ENCODE data around the gene ACSS3.
"Not testable (repeated sequence)": the region's sequence is repeated elsewhere in the genome, so short reads cannot be mapped to it uniquely, and the experiment has no call there.

Gene ACSS3

DNA sequence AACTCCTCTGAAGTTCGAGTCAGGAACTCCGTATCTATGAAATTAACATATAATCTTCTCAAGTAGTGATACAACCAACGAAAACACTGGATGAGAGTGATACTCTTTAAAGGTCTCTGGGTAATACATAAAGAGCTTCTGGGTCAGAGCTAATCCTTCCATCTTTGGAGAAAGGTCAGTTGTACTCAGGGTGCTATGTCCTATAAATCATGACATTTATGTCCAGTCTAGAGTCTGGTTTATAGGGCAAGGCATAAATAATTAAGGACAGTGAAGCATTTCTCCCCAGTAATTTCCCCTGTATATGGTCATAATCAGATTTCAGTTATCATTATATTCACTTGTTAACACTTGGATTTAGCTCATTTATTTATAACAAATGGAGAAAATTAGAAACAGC is 90.6 kb downstream of the ACSS3 start:
- Mint-ChIP-seq H3K27me3 (no peaks in the 10 kb centered on the region), H3K9me3 (peaks cover 4% of the 10 kb centered on the region), H3K4me1 (ENCODE audit: low read depth) (no peaks in the 10 kb centered on the region), H3K36me3 (ENCODE audit: low read depth) (no peaks in the 10 kb centered on the region), H3K27ac (no peak overlapping the region), H3K4me3 (no peak overlapping the region)
- DNase-seq: no peak

DNA sequence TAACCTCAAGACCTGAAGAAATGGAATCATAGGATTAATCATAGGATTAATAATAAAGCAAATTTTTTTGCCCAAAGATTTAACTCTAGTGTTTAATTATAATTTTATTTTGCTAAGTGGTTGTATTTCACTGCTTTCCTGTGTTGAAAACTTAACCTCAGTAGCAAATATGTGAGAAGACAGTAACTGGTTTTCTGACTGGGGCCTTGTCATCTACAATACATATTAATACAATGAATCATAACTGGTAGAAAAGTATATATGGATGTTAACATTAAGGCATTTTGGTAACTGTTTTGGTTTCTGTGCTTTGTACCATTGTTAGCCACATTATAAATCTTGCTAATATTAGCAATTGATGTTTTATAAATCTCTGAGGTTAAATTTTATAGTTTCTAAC is 92.2 kb downstream of the ACSS3 start:
- no peaks in the 10 kb centered on the region for H3K4me1 Mint-ChIP-seq (ENCODE audit: low read depth)
- no peak overlapping the region for H3K27ac Mint-ChIP-seq
- H3K27me3 Mint-ChIP-seq: no peaks in the 10 kb centered on the region
- no peak for DNase-seq
- no peaks in the 10 kb centered on the region for H3K36me3 Mint-ChIP-seq (ENCODE audit: low read depth)
- no peak overlapping the region for H3K4me3 Mint-ChIP-seq
- H3K9me3 Mint-ChIP-seq: peaks cover 4% of the 10 kb centered on the region

DNA sequence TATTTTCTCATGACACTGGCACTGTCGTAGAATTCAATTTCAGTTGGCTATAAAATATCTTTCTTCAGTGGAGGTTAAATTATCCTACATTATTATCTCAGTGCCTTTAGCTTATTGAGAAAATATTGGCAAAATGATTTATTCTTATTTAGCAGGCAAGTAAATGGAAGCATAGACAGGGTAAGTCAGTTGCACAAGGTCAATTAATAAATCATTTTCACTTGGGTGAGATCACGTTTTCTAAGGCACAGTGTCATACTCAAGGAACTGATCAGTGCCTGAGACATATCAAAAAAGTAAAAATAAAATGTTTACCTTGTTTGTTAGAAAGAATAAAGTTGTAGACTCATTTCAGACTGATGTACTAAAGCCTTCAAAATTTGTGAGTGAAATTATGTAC is 95.0 kb downstream of the ACSS3 start:
- no peak for DNase-seq
- no peak overlapping the region for H3K27ac Mint-ChIP-seq
- no peaks in the 10 kb centered on the region for H3K36me3 Mint-ChIP-seq (ENCODE audit: low read depth)
- H3K27me3 Mint-ChIP-seq: no peaks in the 10 kb centered on the region
- no peak overlapping the region for H3K4me3 Mint-ChIP-seq
- H3K4me1 Mint-ChIP-seq (ENCODE audit: low read depth): no peaks in the 10 kb centered on the region
- H3K9me3 Mint-ChIP-seq: peaks cover 15% of the 10 kb centered on the region

DNA sequence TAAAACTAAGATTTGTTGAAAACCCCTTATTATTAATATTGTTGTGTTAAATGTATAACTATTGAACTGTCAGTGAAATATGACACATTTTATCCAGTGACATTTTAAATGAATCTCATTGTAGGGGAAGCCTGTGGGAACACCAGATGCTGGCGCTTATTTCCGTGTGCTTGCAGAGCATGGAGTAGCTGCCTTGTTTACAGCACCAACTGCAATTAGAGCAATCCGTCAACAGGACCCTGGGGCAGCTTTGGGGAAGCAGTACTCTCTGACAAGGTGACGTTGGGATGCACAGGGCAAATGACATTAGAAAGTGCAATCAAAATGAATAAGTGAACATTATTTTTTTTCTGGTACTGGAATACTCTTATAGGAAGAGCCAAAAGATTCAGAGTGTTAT is 96.8 kb downstream of the ACSS3 start:
- Mint-ChIP-seq H3K27me3 (no peaks in the 10 kb centered on the region), H3K4me3 (no peak overlapping the region), H3K9me3 (peaks cover 13% of the 10 kb centered on the region), H3K4me1 (ENCODE audit: low read depth) (no peaks in the 10 kb centered on the region), H3K36me3 (ENCODE audit: low read depth) (no peaks in the 10 kb centered on the region), H3K27ac (no peak overlapping the region)
- no peak for DNase-seq

DNA sequence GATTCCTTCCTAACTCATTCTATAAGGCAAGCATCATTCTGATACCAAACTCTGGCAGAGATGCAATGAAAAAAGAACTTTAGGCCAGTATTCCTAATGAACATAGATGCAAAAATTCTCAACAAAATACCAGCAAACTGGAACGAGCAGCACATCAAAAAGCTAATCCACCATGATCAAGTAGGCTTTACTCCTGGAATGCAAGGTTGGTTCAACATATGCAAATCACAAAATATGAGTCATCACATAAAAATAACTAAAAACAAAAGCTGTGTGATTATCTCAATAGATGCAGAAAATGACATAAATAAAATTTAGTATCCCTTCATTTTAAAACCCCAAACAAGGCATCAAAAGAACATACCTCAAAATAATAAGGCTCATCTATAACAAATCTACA is 98.9 kb downstream of the ACSS3 start:
- Mint-ChIP-seq H3K36me3 (ENCODE audit: low read depth) (no peaks in the 10 kb centered on the region), H3K4me1 (ENCODE audit: low read depth) (no peaks in the 10 kb centered on the region), H3K4me3 (no peak overlapping the region), H3K27me3 (no peaks in the 10 kb centered on the region), H3K27ac (no peak overlapping the region), H3K9me3 (peaks cover 13% of the 10 kb centered on the region)
- DNase-seq: no peak

DNA sequence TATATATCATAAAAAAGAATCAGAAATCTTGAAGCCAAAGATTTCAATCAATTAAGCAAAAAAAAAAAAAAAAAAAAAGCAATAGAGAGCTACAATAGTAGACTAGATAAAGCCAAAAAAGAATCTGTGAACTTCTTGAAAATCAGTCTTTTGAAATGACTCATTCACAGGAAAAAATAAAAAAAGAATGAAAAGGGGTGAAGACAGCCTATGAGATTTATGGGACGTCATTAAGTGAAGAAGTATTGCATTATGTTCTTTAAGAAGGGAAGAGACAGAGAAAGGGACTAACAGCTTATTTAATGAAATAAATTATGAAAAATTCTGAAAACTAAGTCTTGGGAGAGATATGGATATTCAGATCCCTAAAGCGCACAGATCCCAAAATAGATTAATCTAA is 103.8 kb downstream of the ACSS3 start:
- H3K27ac Mint-ChIP-seq: no peak overlapping the region
- no peaks in the 10 kb centered on the region for H3K4me1 Mint-ChIP-seq (ENCODE audit: low read depth)
- DNase-seq: no peak
- no peaks in the 10 kb centered on the region for H3K27me3 Mint-ChIP-seq
- H3K36me3 Mint-ChIP-seq (ENCODE audit: low read depth): no peaks in the 10 kb centered on the region
- peaks cover 9% of the 10 kb centered on the region for H3K9me3 Mint-ChIP-seq
- no peak overlapping the region for H3K4me3 Mint-ChIP-seq

DNA sequence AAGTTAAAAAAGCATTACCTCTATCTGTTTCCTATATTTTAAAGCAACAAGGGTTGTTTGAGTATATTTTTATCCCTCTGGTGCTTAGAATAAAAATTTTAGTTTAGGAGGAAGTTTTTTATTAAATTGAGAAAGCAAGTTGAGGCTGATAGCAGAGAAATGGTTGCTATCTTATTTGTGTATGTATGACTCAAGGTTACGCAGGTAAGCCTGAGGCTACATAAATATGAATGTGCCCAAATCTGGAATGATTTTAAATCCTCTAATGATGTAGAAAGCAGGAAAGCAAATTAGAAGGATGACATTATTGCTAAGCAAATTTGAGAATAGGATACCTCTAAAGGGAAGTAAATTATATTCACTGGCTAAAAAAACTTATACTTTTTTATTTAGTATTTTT is 109.8 kb downstream of the ACSS3 start:
- no peak overlapping the region for H3K4me3 Mint-ChIP-seq
- H3K27me3 Mint-ChIP-seq: no peaks in the 10 kb centered on the region
- H3K4me1 Mint-ChIP-seq (ENCODE audit: low read depth): no peaks in the 10 kb centered on the region
- no peak for DNase-seq
- peaks cover 11% of the 10 kb centered on the region for H3K9me3 Mint-ChIP-seq
- H3K27ac Mint-ChIP-seq: no peak overlapping the region
- no peaks in the 10 kb centered on the region for H3K36me3 Mint-ChIP-seq (ENCODE audit: low read depth)

DNA sequence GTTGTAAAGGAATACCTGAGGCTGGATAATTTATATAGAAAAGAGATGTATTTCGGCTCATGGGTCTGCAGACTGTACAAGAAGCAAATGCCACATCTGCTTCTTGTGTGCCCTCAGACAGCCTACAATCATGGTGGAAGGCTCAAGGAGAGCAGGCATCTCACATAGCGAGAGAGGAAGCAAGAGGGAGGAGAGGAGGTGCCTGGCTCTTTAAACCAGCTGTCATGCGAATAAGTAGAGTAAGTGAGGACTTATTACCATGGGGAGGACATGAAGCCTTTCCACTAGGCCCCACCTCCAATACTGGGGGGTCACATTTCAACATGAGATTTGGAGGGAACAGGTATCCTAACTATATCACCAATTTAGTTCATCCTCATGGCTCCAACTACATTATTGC is 118.7 kb downstream of the ACSS3 start:
- Mint-ChIP-seq H3K36me3 (ENCODE audit: low read depth) (no peaks in the 10 kb centered on the region), H3K4me1 (ENCODE audit: low read depth) (no peaks in the 10 kb centered on the region), H3K27me3 (no peaks in the 10 kb centered on the region), H3K4me3 (no peak overlapping the region), H3K27ac (no peak overlapping the region), H3K9me3 (peaks cover 6% of the 10 kb centered on the region)
- DNase-seq: no peak

DNA sequence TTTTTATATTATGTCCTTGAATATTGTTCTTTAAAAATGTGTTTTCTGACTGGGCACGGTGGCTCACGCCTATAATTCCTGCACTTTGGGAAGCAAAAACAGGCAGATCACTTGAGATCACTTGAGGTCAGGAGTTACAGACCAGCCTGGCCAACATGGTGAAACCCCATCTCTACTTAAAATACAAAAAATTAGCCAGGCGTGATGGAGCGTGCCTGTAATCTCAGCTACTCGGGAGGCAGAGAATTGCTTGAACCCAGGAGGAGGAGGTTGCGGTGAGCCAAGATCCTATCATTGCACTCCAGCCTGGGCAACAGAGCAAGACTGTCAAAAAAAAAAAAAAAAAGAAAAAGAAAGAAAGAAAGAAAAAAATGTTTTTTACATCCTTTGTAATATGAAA is 122.7 kb downstream of the ACSS3 start:
- not testable (repeated sequence) for DNase-seq; H3K9me3 Mint-ChIP-seq; H3K27me3 Mint-ChIP-seq; H3K4me1 Mint-ChIP-seq (ENCODE audit: low read depth); H3K4me3 Mint-ChIP-seq; H3K27ac Mint-ChIP-seq; H3K36me3 Mint-ChIP-seq (ENCODE audit: low read depth)

DNA sequence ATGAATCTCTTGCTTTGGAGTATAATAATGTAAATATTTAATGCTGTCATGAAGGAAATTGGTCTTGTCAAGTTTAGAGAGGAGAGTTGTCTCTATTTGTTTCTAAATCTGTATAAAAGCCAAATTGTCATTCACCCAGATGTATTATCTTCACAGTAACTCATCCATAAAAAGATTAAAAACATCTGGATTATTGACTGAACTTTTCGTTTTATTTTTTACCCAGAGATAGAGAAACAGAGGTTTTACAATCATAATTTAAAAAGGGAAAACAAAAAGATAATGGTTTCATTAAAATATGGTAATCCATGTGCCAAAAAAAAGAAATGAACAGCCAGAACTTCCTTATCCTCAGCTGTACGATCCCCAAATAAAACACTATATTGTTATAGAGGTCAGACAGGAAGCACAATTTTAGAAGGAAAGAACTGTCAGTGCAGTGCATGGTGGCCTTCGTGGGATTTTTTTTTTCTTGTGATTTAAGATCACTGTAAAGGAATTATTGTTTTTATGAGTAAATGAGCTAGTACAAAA is 125.9 kb downstream of the ACSS3 start:
- Mint-ChIP-seq H3K27me3 (no peaks in the 10 kb centered on the region), H3K36me3 (ENCODE audit: low read depth) (no peaks in the 10 kb centered on the region), H3K9me3 (peaks cover 3% of the 10 kb centered on the region), H3K27ac (no peak overlapping the region), H3K4me3 (no peak overlapping the region), H3K4me1 (ENCODE audit: low read depth) (no peaks in the 10 kb centered on the region)
- no peak for DNase-seq

DNA sequence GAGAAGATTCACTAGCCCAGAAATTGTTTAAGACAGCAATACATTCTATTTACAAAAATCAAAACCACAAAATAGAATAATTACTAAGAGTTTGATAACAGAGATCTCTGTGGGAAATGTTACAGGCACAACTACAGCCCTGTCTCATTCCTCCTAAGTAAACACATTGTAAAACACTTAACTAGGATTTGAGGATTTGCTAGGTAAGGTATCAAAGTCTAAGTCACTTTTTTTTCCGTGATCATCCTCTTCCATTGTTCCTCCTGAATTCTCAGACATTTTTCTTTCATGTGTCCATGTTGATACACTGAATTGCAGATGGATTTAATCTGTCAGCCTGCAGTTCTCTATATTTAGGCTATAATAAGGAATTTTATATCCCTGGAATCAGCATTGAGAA is 127.5 kb downstream of the ACSS3 start:
- H3K9me3 Mint-ChIP-seq: peaks cover 3% of the 10 kb centered on the region
- H3K4me1 Mint-ChIP-seq (ENCODE audit: low read depth): no peaks in the 10 kb centered on the region
- no peaks in the 10 kb centered on the region for H3K36me3 Mint-ChIP-seq (ENCODE audit: low read depth)

DNA sequence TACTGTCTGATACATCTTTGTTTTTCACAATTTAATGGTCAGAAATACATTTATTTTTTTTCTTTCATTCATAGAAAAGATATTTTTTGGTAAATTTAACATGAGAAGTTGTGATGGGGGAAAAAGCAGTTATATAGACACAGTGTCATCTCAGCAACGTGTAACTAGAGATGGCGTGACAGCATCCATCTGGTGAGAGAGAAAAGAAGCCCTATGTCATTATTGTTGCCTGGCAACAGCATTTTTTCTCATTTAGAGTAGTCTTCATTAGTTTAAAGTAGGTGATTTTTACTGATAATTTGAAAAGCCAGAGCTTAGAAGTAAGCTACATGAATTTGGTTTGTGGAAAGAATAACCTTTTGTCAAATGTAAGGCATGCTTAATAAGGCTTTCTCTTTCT is 128.6 kb downstream of the ACSS3 start:
- no peak for DNase-seq
- no peaks in the 10 kb centered on the region for H3K36me3 Mint-ChIP-seq (ENCODE audit: low read depth)
- no peaks in the 10 kb centered on the region for H3K27me3 Mint-ChIP-seq
- H3K4me1 Mint-ChIP-seq (ENCODE audit: low read depth): no peaks in the 10 kb centered on the region
- H3K27ac Mint-ChIP-seq: no peak overlapping the region
- peaks cover 3% of the 10 kb centered on the region for H3K9me3 Mint-ChIP-seq
- no peak overlapping the region for H3K4me3 Mint-ChIP-seq

More for the DNA sequence above, 127.5 kb downstream of the ACSS3 start:
- DNase-seq: no peak
- Mint-ChIP-seq H3K27ac (no peak overlapping the region), H3K4me3 (no peak overlapping the region), H3K27me3 (no peaks in the 10 kb centered on the region)

DNA sequence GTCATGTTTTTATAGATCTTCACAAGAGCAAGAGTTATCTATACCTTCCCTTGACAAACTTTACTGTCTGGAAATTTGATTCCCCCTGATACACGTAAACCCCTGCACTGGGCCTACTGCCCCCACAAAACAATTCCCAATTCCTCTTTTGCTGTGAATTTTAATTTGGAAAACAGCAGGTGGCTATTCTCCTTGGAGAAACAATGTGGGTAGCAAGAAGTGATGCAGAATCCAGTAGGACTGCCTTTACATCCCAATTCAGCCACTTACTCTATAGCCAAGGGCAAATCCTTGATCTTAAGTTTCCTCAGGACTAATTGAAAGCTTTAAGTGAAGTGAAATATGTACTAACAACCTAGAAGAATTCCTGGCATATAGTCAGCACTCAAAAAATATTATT is 129.3 kb downstream of the ACSS3 start:
- DNase-seq: no peak
- Mint-ChIP-seq H3K4me3 (no peak overlapping the region), H3K27me3 (no peaks in the 10 kb centered on the region), H3K27ac (no peak overlapping the region), H3K36me3 (ENCODE audit: low read depth) (no peaks in the 10 kb centered on the region), H3K9me3 (peaks cover 3% of the 10 kb centered on the region), H3K4me1 (ENCODE audit: low read depth) (no peaks in the 10 kb centered on the region)

DNA sequence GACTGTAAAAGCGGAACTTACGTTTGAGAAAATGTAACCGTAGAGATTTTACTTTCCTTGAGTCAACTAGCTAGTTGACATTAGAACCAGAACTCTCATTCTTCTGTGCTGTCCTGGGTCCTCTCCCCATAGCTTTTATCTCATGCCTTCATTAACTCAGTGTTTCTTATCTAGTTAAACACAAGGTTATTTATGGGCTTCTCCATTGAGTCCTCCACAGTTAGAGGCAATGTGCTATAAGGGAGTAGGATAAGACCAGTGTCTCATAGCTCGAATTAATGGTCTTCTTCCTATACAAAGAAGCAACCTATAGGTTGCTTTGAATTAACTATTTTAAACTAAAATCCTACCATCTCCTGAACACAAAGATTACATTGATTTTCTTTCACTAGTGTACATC is 129.8 kb downstream of the ACSS3 start:
- H3K4me3 Mint-ChIP-seq: no peak overlapping the region
- no peak for DNase-seq
- H3K27me3 Mint-ChIP-seq: no peaks in the 10 kb centered on the region
- H3K9me3 Mint-ChIP-seq: peaks cover 3% of the 10 kb centered on the region
- no peaks in the 10 kb centered on the region for H3K4me1 Mint-ChIP-seq (ENCODE audit: low read depth)
- H3K27ac Mint-ChIP-seq: no peak overlapping the region
- H3K36me3 Mint-ChIP-seq (ENCODE audit: low read depth): no peaks in the 10 kb centered on the region

DNA sequence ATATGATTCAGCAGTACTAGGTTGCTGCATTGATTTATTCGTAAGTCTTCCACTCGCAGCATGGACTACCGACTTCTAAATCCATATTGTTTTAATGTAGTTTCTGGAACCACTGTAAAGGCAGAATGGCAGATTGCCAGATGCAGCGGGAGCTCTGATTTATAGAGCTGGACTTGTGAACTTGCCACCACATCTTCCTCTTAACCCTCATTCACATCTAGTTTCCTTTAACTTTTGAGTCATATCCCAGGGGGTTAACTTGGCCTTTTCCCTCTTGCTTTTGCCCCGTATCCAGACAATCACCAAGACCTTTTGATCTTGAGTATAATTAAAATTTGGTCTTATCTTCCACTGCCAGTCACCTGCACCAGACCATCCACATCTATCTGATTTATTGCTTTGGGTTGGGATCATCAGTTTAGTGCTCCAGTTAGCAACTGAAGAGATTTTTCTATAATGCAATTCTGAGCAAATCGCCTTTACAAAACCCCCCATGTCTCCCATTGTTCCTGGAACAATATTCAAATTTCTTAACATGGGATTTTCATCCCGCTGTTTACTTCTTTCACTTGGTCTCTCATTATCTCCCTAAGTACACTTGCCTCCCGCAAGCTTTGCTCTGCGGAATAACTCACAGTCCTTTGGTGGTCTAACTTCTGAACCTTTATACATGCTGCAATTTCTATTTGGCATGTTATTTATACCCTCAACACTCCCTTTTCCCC is 130.5 kb downstream of the ACSS3 start:
- Mint-ChIP-seq H3K27ac (no peak overlapping the region), H3K27me3 (no peaks in the 10 kb centered on the region), H3K9me3 (peaks cover 3% of the 10 kb centered on the region), H3K4me1 (ENCODE audit: low read depth) (no peaks in the 10 kb centered on the region), H3K36me3 (ENCODE audit: low read depth) (no peaks in the 10 kb centered on the region), H3K4me3 (no peak overlapping the region)
- no peak for DNase-seq

DNA sequence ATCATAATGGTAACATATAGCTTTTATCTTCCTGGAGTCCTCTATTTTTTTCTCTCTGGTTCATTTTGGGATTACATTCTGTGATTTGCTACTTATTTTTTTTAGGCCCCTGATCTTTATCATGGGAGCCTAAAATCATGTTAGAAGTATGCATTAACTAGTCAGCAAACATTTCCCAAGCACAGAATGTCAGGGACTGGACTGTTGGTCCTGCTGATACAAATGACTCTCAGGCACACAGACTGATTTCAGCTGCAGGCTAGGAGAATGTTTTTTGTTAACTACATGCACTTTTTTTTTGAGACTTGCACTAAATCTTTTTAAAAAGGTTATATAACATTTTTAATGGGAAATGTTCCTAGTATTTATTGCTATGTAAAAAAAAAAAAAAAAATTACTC is 131.1 kb downstream of the ACSS3 start:
- Mint-ChIP-seq H3K36me3 (ENCODE audit: low read depth) (no peaks in the 10 kb centered on the region), H3K4me1 (ENCODE audit: low read depth) (no peaks in the 10 kb centered on the region), H3K27ac (no peak overlapping the region), H3K9me3 (peaks cover 3% of the 10 kb centered on the region), H3K27me3 (no peaks in the 10 kb centered on the region), H3K4me3 (no peak overlapping the region)
- DNase-seq: no peak

Data from activated T-cell treated with anti-CD3 and anti-CD28 coated beads, Interleukin-2, amount 50 U/mL, for 24 hours (primary cell).